Heart left ventricle (tissue), 13 donors: ENCODE results near the gene RHOBTB1.

Experiments used
- CTCF ChIP-seq, 12 donors: fragments of 200-600 bp; sonication (generic) in 4 of 12; IDR thresholded peaks; one replicate each; pipeline versions ENCODE4 v1.5.0 to v1.8.0; 2018 to 2022; ENCODE audit warnings: antibody characterized with exemption in 12 of 12, mild to moderate bottlenecking in 5 of 12
- POLR2A ChIP-seq, 2 donors: fragments of 450-650 bp; IDR thresholded peaks; one replicate each; pipeline ENCODE4 v1.6.1; 2017; ENCODE audit warnings: antibody characterized with exemption in 2 of 2, mild to moderate bottlenecking in 2 of 2, moderate library complexity in 2 of 2
- donor health status: ischemic (EF 13 %, LVEDD 7.1; RV severe dilation, severe dysfunction).
- donor health status: DM: no; HTN: yes; CAD: no.
- donor health status: DM: no; HTN: no; CAD: no.
- donor health status: ischemic (EF 25% LVEDD 6.9; RV normal size, moderate dysfunction).
- donor health status: ischemic (EF 25% LVEDD 5.7; RV mildly dilated, moderate dysfunction).
- donor health status: ischemic (EF 35%, LVEDD 5.7; RV mildly dilated, moderate dysfunction).
- donor health status: nonischemic (EF 11% LVEDD 7.7; RV severe dilation, severe dysfunction).
- donor health status: DM: yes; HTN: yes; CAD: no.
- donor health status: PGD.
- donor health status: ischemic (EF 29% LVEDD 5.4; RV normal size, mild dysfunction).
- donor health status: nonischemic (EF 23%, LVEDD 6.1; RV moderate dilation, normal function).

GRCh38 chr10:60992636-60993035 is 48.7 kb upstream of the RHOBTB1 start:
- no peak for TF ChIP-seq POLR2A (IDR thresholded peaks at IDR 0.05)
- TF ChIP-seq CTCF (IDR thresholded peaks at IDR 0.05): no peak
